ENCODE measurements around the gene NPW.

The NPW gene

GRCh38 chr16:2013527-2013926, 6.1 kb upstream of the NPW start:
- Histone ChIP-seq H3K79me2 (ENCODE audit: control insufficient read depth, low read length) (peaks cover 21% of the 10 kb centered on the region), H3K4me1 (ENCODE audit: control insufficient read depth, low read length) (peaks cover 8% of the 10 kb centered on the region), H3K27ac (ENCODE audit: low read depth, low read length) (no peak overlapping the region), H3K9me3 (ENCODE audit: control insufficient read depth, insufficient read depth, low read length) (no peaks in the 10 kb centered on the region), H3K9me2 (replicated peaks; ENCODE audit: control insufficient read depth, low read length) (no peaks in the 10 kb centered on the region), H4K20me1 (ENCODE audit: control insufficient read depth, insufficient read depth, low read depth, low read length) (peaks cover 2% of the 10 kb centered on the region), H3F3A (ENCODE audit: control insufficient read depth, insufficient read depth) (no peaks in the 10 kb centered on the region), H3K27me3 (ENCODE audit: control insufficient read depth, low read length) (peaks cover 4% of the 10 kb centered on the region), H3K4me2 (ENCODE audit: low read length) (no peak overlapping the region), H3K4me3 (ENCODE audit: low read length) (no peak overlapping the region), H3K36me3 (ENCODE audit: control insufficient read depth, low read length) (peaks cover 12% of the 10 kb centered on the region)
- no peak for TF ChIP-seq EZH2phosphoT487 (IDR thresholded peaks at IDR 0.05; ENCODE audit: borderline replicate concordance, low read length)
- no peak for TF ChIP-seq CTCF (IDR thresholded peaks at IDR 0.05; ENCODE audit: low read depth, low read length, poor library complexity, severe bottlenecking)

GRCh38 chr16:2015117-2015946, 4.3 kb upstream of the NPW start:
- H3K4me3 ChIP-seq (ENCODE audit: low read length): no peak overlapping the region
- H3K27ac ChIP-seq (ENCODE audit: low read depth, low read length): no peak overlapping the region
- H3K9me3 ChIP-seq (ENCODE audit: control insufficient read depth, insufficient read depth, low read length): no peaks in the 10 kb centered on the region
- H3K36me3 ChIP-seq (ENCODE audit: control insufficient read depth, low read length): no peaks in the 10 kb centered on the region
- peaks cover 6% of the 10 kb centered on the region for H3K4me1 ChIP-seq (ENCODE audit: control insufficient read depth, low read length)
- no peak for TF ChIP-seq EZH2phosphoT487 (IDR thresholded peaks at IDR 0.05; ENCODE audit: borderline replicate concordance, low read length)
- TF ChIP-seq CTCF (IDR thresholded peaks at IDR 0.05; ENCODE audit: low read depth, low read length, poor library complexity, severe bottlenecking): no peak
- H3K27me3 ChIP-seq (ENCODE audit: control insufficient read depth, low read length): peaks cover 20% of the 10 kb centered on the region
- H4K20me1 ChIP-seq (ENCODE audit: control insufficient read depth, insufficient read depth, low read depth, low read length): no peaks in the 10 kb centered on the region
- H3K9me2 ChIP-seq (replicated peaks; ENCODE audit: control insufficient read depth, low read length): no peaks in the 10 kb centered on the region
- H3K4me2 ChIP-seq (ENCODE audit: low read length): no peak overlapping the region
- no peaks in the 10 kb centered on the region for H3F3A ChIP-seq (ENCODE audit: control insufficient read depth, insufficient read depth)
- H3K79me2 ChIP-seq (ENCODE audit: control insufficient read depth, low read length): peaks cover 5% of the 10 kb centered on the region

- H3K36me3 ChIP-seq (ENCODE audit: control insufficient read depth, low read length): no peaks in the 10 kb centered on the region
- no peak overlapping the region for H3K4me3 ChIP-seq (ENCODE audit: low read length)
- H3K27me3 ChIP-seq (ENCODE audit: control insufficient read depth, low read length): peaks cover 26% of the 10 kb centered on the region
- H3K9me3 ChIP-seq (ENCODE audit: control insufficient read depth, insufficient read depth, low read length): no peaks in the 10 kb centered on the region
- H3K4me2 ChIP-seq (ENCODE audit: low read length): no peak overlapping the region
- TF ChIP-seq CTCF (IDR thresholded peaks at IDR 0.05; ENCODE audit: low read depth, low read length, poor library complexity, severe bottlenecking) (no peak), EZH2phosphoT487 (IDR thresholded peaks at IDR 0.05; ENCODE audit: borderline replicate concordance, low read length) (no peak)
- peaks cover under 1% of the 10 kb centered on the region; the same call in 1 of the 2 replicates for H3K79me2 ChIP-seq (ENCODE audit: control insufficient read depth, low read length)
- H3F3A ChIP-seq (ENCODE audit: control insufficient read depth, insufficient read depth): no peaks in the 10 kb centered on the region
- no peaks in the 10 kb centered on the region for H4K20me1 ChIP-seq (ENCODE audit: control insufficient read depth, insufficient read depth, low read depth, low read length)
- H3K9me2 ChIP-seq (replicated peaks; ENCODE audit: control insufficient read depth, low read length): no peaks in the 10 kb centered on the region
- peaks cover under 1% of the 10 kb centered on the region for H3K4me1 ChIP-seq (ENCODE audit: control insufficient read depth, low read length)
- H3K27ac ChIP-seq (ENCODE audit: low read depth, low read length): no peak overlapping the region
Observed at GRCh38 chr16:2015947-2016208, 3.7 kb upstream of the NPW start.

Measured in DOHH2 (cell line).